Measurements from ENCODE around the gene EEFSEC.

The EEFSEC gene

GRCh38 chr3:128433837-128434165 lies 280.5 kb downstream of the EEFSEC start:
- DNase-seq = no peak

GRCh38 chr3:128434524-128434923 lies 281.2 kb downstream of the EEFSEC start:
- no peak for DNase-seq

- no peak for DNase-seq
Measured at GRCh38 chr3:128435058-128435457, 281.8 kb downstream of the EEFSEC start.

- DNase-seq = no peak
Measured at GRCh38 chr3:128435561-128435960, 282.3 kb downstream of the EEFSEC start.

GRCh38 chr3:128436214-128436613 lies 282.9 kb downstream of the EEFSEC start:
- DNase-seq = no peak

GRCh38 chr3:128438488-128439072 lies 285.3 kb downstream of the EEFSEC start:
- DNase-seq = no peak

GRCh38 chr3:128439226-128439625 lies 285.9 kb downstream of the EEFSEC start:
- DNase-seq = no peak

- DNase-seq = no peak
Measured at GRCh38 chr3:128442070-128442469, 288.8 kb downstream of the EEFSEC start.

GRCh38 chr3:128442949-128443348 lies 289.7 kb downstream of the EEFSEC start:
- DNase-seq = no peak

GRCh38 chr3:128443771-128444170 lies 290.5 kb downstream of the EEFSEC start:
- no peak for DNase-seq

- no peak for DNase-seq
Measured at GRCh38 chr3:128445357-128445756, 292.1 kb downstream of the EEFSEC start.

GRCh38 chr3:128446821-128447220 lies 293.5 kb downstream of the EEFSEC start:
- no peak for DNase-seq

GRCh38 chr3:128447561-128448013 lies 294.3 kb downstream of the EEFSEC start:
- no peak for DNase-seq

GRCh38 chr3:128448491-128448890 lies 295.2 kb downstream of the EEFSEC start:
- no peak for DNase-seq

- no peak for DNase-seq
Measured at GRCh38 chr3:128449111-128449638, 295.9 kb downstream of the EEFSEC start.

GRCh38 chr3:128452120-128452519 lies 298.8 kb downstream of the EEFSEC start:
- DNase-seq = no peak

- DNase-seq = no peak
Measured at GRCh38 chr3:128452678-128453275, 299.5 kb downstream of the EEFSEC start.

- DNase-seq = no peak
Measured at GRCh38 chr3:128453501-128454309, 300.4 kb downstream of the EEFSEC start.

GRCh38 chr3:128454310-128454618 lies 301.0 kb downstream of the EEFSEC start:
- no peak for DNase-seq

GRCh38 chr3:128455116-128455515 lies 301.8 kb downstream of the EEFSEC start:
- DNase-seq = no peak

- DNase-seq = no peak
Measured at GRCh38 chr3:128455786-128456748, 302.8 kb downstream of the EEFSEC start.

GRCh38 chr3:128456776-128457715 lies 303.8 kb downstream of the EEFSEC start:
- DNase-seq = no peak

All from MV-4-11 (cell line).